Measurements from ENCODE around the gene EPOP. TPM values are rescaled to one million over a fixed set of nuclear protein-coding genes. Genes with fewer than 3 reads are reported as not detected.

Gene EPOP
- total and polyA plus RNA-seq, 2 of the 13 experiments (the other 11 are each of a cell fraction or from before 2014, with no cell fraction given), result 14.7 to 37.8 TPM

GRCh38 chr17:38674749-38675615, at the start of gene EPOP (continued):
- peak; percentile 87 for TF ChIP-seq BCL3 (CRISPR knock-in tag; IDR thresholded peaks at IDR 0.05)
- TF ChIP-seq ZNF367 (CRISPR knock-in tag; IDR thresholded peaks at IDR 0.05; ENCODE audit: borderline replicate concordance), result peak; percentile 76; the same call in 1 of the 2 replicates
- TF ChIP-seq ZNF773 (CRISPR knock-in tag; IDR thresholded peaks at IDR 0.05; ENCODE audit: borderline replicate concordance), result peak; percentile 82; the same call in 1 of the 2 replicates
- TF ChIP-seq ZNF780A (CRISPR knock-in tag; IDR thresholded peaks at IDR 0.05), result peak; percentile 81; the same call in 1 of the 2 replicates
- TF ChIP-seq U2AF1 (optimal IDR thresholded peaks at IDR 0.05; ENCODE audit: low read depth, low read length), result no peak
- TF ChIP-seq ZNF512B (CRISPR knock-in tag; IDR thresholded peaks at IDR 0.05; ENCODE audit: borderline replicate concordance), result no peak
- TF ChIP-seq CREBL2 (CRISPR knock-in tag; IDR thresholded peaks at IDR 0.05; ENCODE audit: borderline replicate concordance), result peak; percentile 81; the same call in 1 of the 2 replicates
- peak; percentile 94 for TF ChIP-seq SRY (CRISPR knock-in tag; IDR thresholded peaks at IDR 0.05)
- TF ChIP-seq TEF (CRISPR knock-in tag; IDR thresholded peaks at IDR 0.05), result peak; percentile 84; the same call in 1 of the 2 replicates
- peak; percentile 39 for TF ChIP-seq STAG1 (CRISPR knock-in tag; IDR thresholded peaks at IDR 0.05)
- TF ChIP-seq ZNF296 (CRISPR knock-in tag; conservative IDR thresholded peaks at IDR 0.05), result no peak
- no peak for TF ChIP-seq HOXA7 (CRISPR knock-in tag; IDR thresholded peaks at IDR 0.05)
- no peak for TF ChIP-seq ZNF775 (CRISPR knock-in tag; IDR thresholded peaks at IDR 0.05; ENCODE audit: borderline replicate concordance)
- no peak for TF ChIP-seq RORA (CRISPR knock-in tag; IDR thresholded peaks at IDR 0.05)
- TF ChIP-seq RAD21 (CRISPR knock-in tag; IDR thresholded peaks at IDR 0.05), result 0 out of 2 replicates have a peak, but pooled peaks have one; percentile 5
- TF ChIP-seq ZBTB1 (CRISPR knock-in tag; IDR thresholded peaks at IDR 0.05; ENCODE audit: borderline replicate concordance), result no peak
- TF ChIP-seq NKX3-1 (CRISPR knock-in tag; IDR thresholded peaks at IDR 0.05), result peak; percentile 97
- peak; percentile 73; the same call in 1 of the 2 replicates for TF ChIP-seq CC2D1A (CRISPR knock-in tag; IDR thresholded peaks at IDR 0.05)
- TF ChIP-seq GFI1 (CRISPR knock-in tag; IDR thresholded peaks at IDR 0.05; ENCODE audit: borderline replicate concordance), result 0 out of 2 replicates have a peak, but pooled peaks have one; percentile 7
- no peak for TF ChIP-seq RAD51 (IDR thresholded peaks at IDR 0.05; ENCODE audit: borderline replicate concordance)
- no peak for TF ChIP-seq NFIC (IDR thresholded peaks at IDR 0.05; ENCODE audit: low read length)
- TF ChIP-seq KAT8 (CRISPR knock-in tag; IDR thresholded peaks at IDR 0.05), result peak; percentile 79
- TF ChIP-seq SNAI1 (CRISPR knock-in tag; IDR thresholded peaks at IDR 0.05; ENCODE audit: borderline replicate concordance), result no peak; the same call in 1 of the 2 replicates
- TF ChIP-seq ZNF660 (CRISPR knock-in tag; IDR thresholded peaks at IDR 0.05; ENCODE audit: borderline replicate concordance, low read depth), result no peak
